Osteocyte (in vitro differentiated cells): ENCODE results near the gene ATP11C. TPM values are rescaled to one million over a fixed set of nuclear protein-coding genes. Genes with fewer than 3 reads are reported as not detected.

Experiments used
- DNase-seq: peaks from one replicate; pipeline ENCODE4 v3.0.0; 2021; ENCODE audit warnings: mixed read lengths; ENCODE audit not compliant: unreplicated experiment; ENCODE audit errors: extremely low spot score
- H3K27ac Mint-ChIP-seq: one replicate; pipeline ENCODE4 v1.8.0; 2021; ENCODE audit warnings: mild to moderate bottlenecking, mixed read lengths; ENCODE audit not compliant: unreplicated experiment
- H3K27me3 Mint-ChIP-seq: one replicate; pipeline ENCODE4 v1.8.0; 2021; ENCODE audit warnings: mixed read lengths; ENCODE audit not compliant: unreplicated experiment
- H3K36me3 Mint-ChIP-seq: one replicate; pipeline ENCODE4 v1.8.0; 2021; ENCODE audit warnings: mixed read lengths; ENCODE audit not compliant: unreplicated experiment
- H3K4me1 Mint-ChIP-seq: one replicate; pipeline ENCODE4 v1.8.0; 2021; ENCODE audit warnings: mixed read lengths; ENCODE audit not compliant: unreplicated experiment
- H3K4me3 Mint-ChIP-seq: one replicate; pipeline ENCODE4 v1.8.0; 2021; ENCODE audit warnings: mild to moderate bottlenecking, moderate library complexity, mixed read lengths; ENCODE audit not compliant: unreplicated experiment
- H3K9me3 Mint-ChIP-seq: one replicate; pipeline ENCODE4 v1.8.0; 2021; ENCODE audit warnings: mixed read lengths; ENCODE audit not compliant: unreplicated experiment
- CTCF ChIP-seq: fragments of 200-600 bp; sonication (generic); IDR thresholded peaks from 2 replicates; pipeline ENCODE4 v1.5.0; 2021; ENCODE audit warnings: antibody characterized with exemption, mild to moderate bottlenecking, moderate library complexity
- total RNA-seq: library from RNA; stranded (reverse); gene quantifications from 2 replicates; pipeline ENCODE4 v1.2.1, GENCODE V29; 2021

Gene ATP11C
- total RNA-seq, 1 donor from 2014 or later = 24.1 TPM

- Mint-ChIP-seq H3K9me3 (peaks cover 17% of the 10 kb centered on the region), H3K36me3 (peaks cover 14% of the 10 kb centered on the region), H3K4me3 (no peak overlapping the region), H3K27me3 (no peaks in the 10 kb centered on the region), H3K27ac (no peak overlapping the region), H3K4me1 (peaks cover 3% of the 10 kb centered on the region)
- no peak for DNase-seq
- TF ChIP-seq CTCF = no peak
These were observed 181.8 kb downstream of the ATP11C start for GRCh38 chrX:139751053-139751452.

GRCh38 chrX:139750390-139750789, 182.5 kb downstream of the ATP11C start:
- Mint-ChIP-seq H3K36me3 (peaks cover 15% of the 10 kb centered on the region), H3K9me3 (peaks cover 17% of the 10 kb centered on the region), H3K27me3 (no peaks in the 10 kb centered on the region), H3K4me1 (peaks cover 3% of the 10 kb centered on the region), H3K4me3 (no peak overlapping the region), H3K27ac (no peak overlapping the region)
- no peak for DNase-seq
- TF ChIP-seq CTCF = no peak

GRCh38 chrX:139739138-139739537, 193.7 kb downstream of the ATP11C start:
- peaks cover 21% of the 10 kb centered on the region for H3K4me1 Mint-ChIP-seq
- peaks cover 13% of the 10 kb centered on the region for H3K9me3 Mint-ChIP-seq
- H3K36me3 Mint-ChIP-seq = peaks cover 8% of the 10 kb centered on the region
- H3K4me3 Mint-ChIP-seq = no peak overlapping the region
- no peaks in the 10 kb centered on the region for H3K27me3 Mint-ChIP-seq
- DNase-seq = no peak
- TF ChIP-seq CTCF = no peak
- peak overlapping the region; percentile 53 for H3K27ac Mint-ChIP-seq

GRCh38 chrX:139738581-139738980, 194.3 kb downstream of the ATP11C start:
- no peak for TF ChIP-seq CTCF
- Mint-ChIP-seq H3K9me3 (peaks cover 13% of the 10 kb centered on the region), H3K4me3 (no peak overlapping the region), H3K27ac (peak overlapping the region; percentile 53), H3K36me3 (peaks cover 9% of the 10 kb centered on the region), H3K4me1 (peaks cover 21% of the 10 kb centered on the region), H3K27me3 (no peaks in the 10 kb centered on the region)
- no peak for DNase-seq

- peaks cover 16% of the 10 kb centered on the region for H3K36me3 Mint-ChIP-seq
- peaks cover 21% of the 10 kb centered on the region for H3K4me1 Mint-ChIP-seq
- H3K27me3 Mint-ChIP-seq = no peaks in the 10 kb centered on the region
- no peak for TF ChIP-seq CTCF
- H3K9me3 Mint-ChIP-seq = peaks cover 17% of the 10 kb centered on the region
- no peak overlapping the region for H3K4me3 Mint-ChIP-seq
- H3K27ac Mint-ChIP-seq = no peak overlapping the region
- DNase-seq = no peak
These were observed 196.7 kb downstream of the ATP11C start for GRCh38 chrX:139736151-139736550.
